ENCODE data around the gene BOLA3. TPM values are rescaled to one million over a fixed set of nuclear protein-coding genes. Genes with fewer than 3 reads are reported as not detected.

Gene BOLA3
- total and polyA plus RNA-seq, 4 donors = 9.5 to 35.2 (median 27.1) TPM

GRCh38 chr2:74181739-74182138 lies 34.0 kb upstream of the BOLA3 start (continued):
- no peak for TF ChIP-seq HNF4A (conservative IDR thresholded peaks at IDR 0.05)

GRCh38 chr2:74179063-74179865 lies 31.6 kb upstream of the BOLA3 start:
- Histone ChIP-seq H3K27ac (ENCODE audit: low read depth in 1 of 2, low read length in 2 of 2) (peak overlapping the region; percentile 92 to 95), H3K4me3 (ENCODE audit: low read depth in 1 of 3, low read length in 3 of 3) (peak overlapping the region; percentile 96 to 97 (median 97)), H3K27me3 (ENCODE audit: control insufficient read depth in 4 of 4, insufficient read depth in 4 of 4, low read length in 3 of 4) (no peaks in the 10 kb centered on the region), H3K4me1 (ENCODE audit: control insufficient read depth in 4 of 4, insufficient read depth in 4 of 4, low read length in 3 of 4) (peaks cover 0 to 12% (median 5%) of the 10 kb centered on the region in 4 donors), H3K9ac (ENCODE audit: low read depth in 1 of 2, low read length in 2 of 2) (no peak overlapping the region), H3K36me3 (ENCODE audit: control insufficient read depth in 4 of 4, insufficient read depth in 3 of 4, low read depth in 1 of 4, low read length in 3 of 4) (no peaks in the 10 kb centered on the region), H3K9me3 (ENCODE audit: control insufficient read depth in 4 of 4, low read length in 3 of 4) (no peaks in the 10 kb centered on the region)
- peak; percentile 43 for TF ChIP-seq TAF1 (conservative IDR thresholded peaks at IDR 0.05)
- peak; percentile 41 for TF ChIP-seq REST (IDR thresholded peaks at IDR 0.05)
- TF ChIP-seq CTCF (IDR thresholded peaks at IDR 0.05; ENCODE audit: low read depth, low read length, missing input control) = peak; percentile 5
- TF ChIP-seq MAX (IDR thresholded peaks at IDR 0.05) = no peak
- no peak for DNase-seq (ENCODE audit: low spot score)
- 56% methylated on average over 25 of the region's 25 CpGs for WGBS

- Histone ChIP-seq H3K9ac (ENCODE audit: low read depth in 1 of 2, low read length in 2 of 2) (peak within 1 kb of the TSS; percentile 93 to 98), H3K36me3 (ENCODE audit: control insufficient read depth in 4 of 4, insufficient read depth in 3 of 4, low read depth in 1 of 4, low read length in 3 of 4) (no peaks in the 10 kb centered on the region), H3K4me1 (ENCODE audit: control insufficient read depth in 4 of 4, insufficient read depth in 4 of 4, low read length in 3 of 4) (peaks cover 0 to 12% (median 5%) of the 10 kb centered on the region in 4 donors), H3K27ac (ENCODE audit: low read depth in 1 of 2, low read length in 2 of 2) (peak within 1 kb of the TSS; percentile 92 to 95), H3K4me3 (ENCODE audit: low read depth in 1 of 3, low read length in 3 of 3) (peak within 1 kb of the TSS; percentile 96 to 97 (median 97)), H3K27me3 (ENCODE audit: control insufficient read depth in 4 of 4, insufficient read depth in 4 of 4, low read length in 3 of 4) (no peaks in the 10 kb centered on the region), H3K9me3 (ENCODE audit: control insufficient read depth in 4 of 4, low read length in 3 of 4) (no peaks in the 10 kb centered on the region)
- peak; percentile 98 for DNase-seq (ENCODE audit: low spot score)
- under 1% methylated on average over 84 of the region's 84 CpGs for WGBS
- TF ChIP-seq FOXA2 (IDR thresholded peaks at IDR 0.05) (no peak), FOXA1 (IDR thresholded peaks at IDR 0.05) (no peak), NR2F2 (IDR thresholded peaks at IDR 0.05) (no peak), HNF4G (IDR thresholded peaks at IDR 0.05) (no peak), REST (IDR thresholded peaks at IDR 0.05) (peak; percentile 81), EGR1 (IDR thresholded peaks at IDR 0.05; ENCODE audit: low read depth in 2 of 2) (no peak), ATF3 (IDR thresholded peaks at IDR 0.05) (no peak), RXRA (IDR thresholded peaks at IDR 0.05) (peak; percentile 10 to 28), YY1 (IDR thresholded peaks at IDR 0.05) (peak; percentile 96), MAX (IDR thresholded peaks at IDR 0.05) (peak; percentile 19), SP1 (IDR thresholded peaks at IDR 0.05) (peak; percentile 70), CTCF (IDR thresholded peaks at IDR 0.05; ENCODE audit: low read depth, low read length, missing input control) (no peak), TAF1 (conservative IDR thresholded peaks at IDR 0.05) (peak; percentile 80)
Observed at GRCh38 chr2:74178211-74179062, 30.7 kb upstream of the BOLA3 start, which contains the start of gene MOB1A. Gene MOB1A (minus strand): TSS chr2:74178879. CDS start chr2:74178674, 205 bp downstream.

Measured in liver (tissue), 9 donors.